RWPE1 (cell line): ENCODE measurements around the gene COX8C.
A peak's percentile ranks its signal among the peaks of the same experiment; 100 is the strongest.

Experiments used
- CTCF ChIA-PET: fragments of 350-600 bp; sonication (Branson Sonifier 250); formaldehyde crosslinking; extraction: SDS; loops from one replicate; lab custom pipeline; 2021; lab: Yijun Ruan, JAX
- POLR2A ChIA-PET: fragments of 400-600 bp; formaldehyde crosslinking; extraction: SDS; loops from one replicate; lab custom pipeline; 2020; ENCODE audit warnings: antibody characterized with exemption; ENCODE audit not compliant: low non-redundant PET; lab: Yijun Ruan, JAX
- DNase-seq: peaks from one replicate; pipeline ENCODE4 v3.0.0; 2012; ENCODE audit warnings: low spot score
- H3K27ac ChIP-seq: fragments of 450-650 bp; 2 replicates; pipeline ENCODE4 v1.5.1; 2017
- CTCF ChIP-seq: fragments of 450-650 bp; conservative IDR thresholded peaks from 2 replicates; pipeline ENCODE4 v1.5.1; 2017; ENCODE audit warnings: low read depth, mild to moderate bottlenecking

The COX8C gene

DNA sequence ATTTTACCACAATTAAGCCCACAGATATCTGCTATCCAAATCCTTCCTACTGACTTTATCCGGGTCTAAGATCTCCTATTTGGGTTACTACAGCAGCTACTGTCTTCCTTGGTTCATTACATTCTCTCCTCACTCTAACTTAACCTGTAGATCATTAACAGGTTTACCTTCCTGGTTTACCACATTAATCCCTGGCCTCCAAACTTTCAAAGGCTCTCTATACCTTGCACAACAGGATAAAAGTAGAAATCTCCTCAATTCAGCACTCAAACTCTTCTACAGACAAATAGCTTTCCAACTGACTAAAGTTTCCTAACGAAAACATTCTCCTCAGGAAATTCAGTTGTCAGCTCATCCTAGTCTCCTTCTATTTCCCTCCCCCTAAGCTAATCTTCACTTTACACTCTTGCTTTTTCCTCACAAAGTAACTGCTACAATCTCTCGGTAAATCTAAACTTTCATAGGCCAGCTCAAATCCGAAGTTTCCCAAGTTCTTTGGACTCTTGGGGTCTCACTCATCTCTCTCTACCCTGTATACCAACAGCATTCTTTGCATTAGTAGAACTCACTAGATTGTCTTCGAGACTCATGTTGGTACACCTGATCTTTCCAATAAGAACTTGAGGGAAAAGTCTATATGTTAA lies 16.9 kb upstream of the COX8C start:
- no peak for TF ChIP-seq CTCF
- H3K27ac ChIP-seq: no peak overlapping the region
- ChIA-PET POLR2A (no interaction called here), CTCF (no interaction called here)
- no peak for DNase-seq

DNA sequence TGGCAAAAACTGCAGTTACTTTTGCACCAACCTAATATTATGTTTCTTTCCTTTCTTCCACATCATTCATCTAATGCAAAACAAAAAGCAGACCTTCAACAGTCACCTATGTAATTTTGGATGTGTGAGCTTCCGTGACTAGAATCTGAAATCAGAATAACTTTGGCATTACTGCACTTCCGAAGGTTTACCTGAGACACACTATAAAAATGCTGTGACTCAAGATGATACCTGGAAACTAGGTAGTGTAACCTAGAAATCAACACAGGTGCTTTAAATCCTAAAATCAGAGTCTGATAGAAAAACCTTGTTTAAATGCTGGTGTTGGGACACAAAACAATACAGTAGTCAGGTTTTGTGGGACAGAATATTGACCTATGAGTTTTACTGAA lies 16.4 kb upstream of the COX8C start:
- POLR2A ChIA-PET: no interaction called here
- peak; percentile 56 for DNase-seq
- no peak overlapping the region for H3K27ac ChIP-seq
- no peak for TF ChIP-seq CTCF
- CTCF ChIA-PET: no interaction called here

GRCh38 chr14:93331002-93331727 lies 15.8 kb upstream of the COX8C start:
- no peak for TF ChIP-seq CTCF
- ChIA-PET CTCF (interaction anchor here (0.6 kb wide), 1 partner anchor 54 kb away, joined by 3 read pairs; no protein-coding TSS in a partner anchor), POLR2A (no interaction called here)
- DNase-seq: no peak
- peak overlapping the region; percentile 86 for H3K27ac ChIP-seq

DNA sequence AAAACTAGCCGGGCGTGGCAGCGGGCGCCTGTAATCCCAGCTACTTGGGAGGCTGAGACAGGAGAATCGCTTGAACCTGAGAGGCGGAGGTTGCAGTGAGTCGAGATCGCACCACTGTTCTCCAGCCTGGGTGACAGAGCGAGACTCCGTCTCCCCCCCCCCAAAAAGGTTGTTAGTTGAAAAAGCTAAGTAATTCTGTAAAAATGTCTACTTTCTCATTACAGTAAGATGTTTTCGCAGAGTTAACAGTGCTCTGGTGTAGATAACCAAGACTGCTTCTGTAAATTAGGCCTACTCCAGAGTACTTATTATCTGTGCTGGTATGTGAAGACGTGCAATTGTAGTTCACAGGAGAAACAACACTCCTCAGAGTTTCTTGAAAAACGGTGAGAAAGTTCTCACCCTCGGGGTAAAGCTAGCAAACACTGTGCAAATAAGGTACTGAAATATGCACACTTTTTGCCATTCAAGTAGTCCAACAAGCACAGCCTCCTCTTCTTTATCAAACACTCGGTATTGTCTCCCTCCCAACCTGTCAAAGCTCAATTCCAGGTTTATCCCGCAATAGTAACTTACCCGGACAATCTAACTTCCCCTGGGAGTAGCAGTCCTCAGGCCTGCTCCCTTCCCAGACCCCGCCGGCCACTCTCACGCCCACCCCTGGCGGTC lies 15.1 kb upstream of the COX8C start:
- CTCF ChIA-PET: no interaction called here
- DNase-seq: no peak
- no peak for TF ChIP-seq CTCF
- peak overlapping the region; percentile 86 for H3K27ac ChIP-seq
- POLR2A ChIA-PET: no interaction called here

- peak overlapping the region; percentile 86 for H3K27ac ChIP-seq
- peak; percentile 36 for DNase-seq
- ChIA-PET POLR2A (no interaction called here), CTCF (no interaction called here)
- TF ChIP-seq CTCF: no peak
These were observed 14.6 kb upstream of the COX8C start for GRCh38 chr14:93332397-93332852.

DNA sequence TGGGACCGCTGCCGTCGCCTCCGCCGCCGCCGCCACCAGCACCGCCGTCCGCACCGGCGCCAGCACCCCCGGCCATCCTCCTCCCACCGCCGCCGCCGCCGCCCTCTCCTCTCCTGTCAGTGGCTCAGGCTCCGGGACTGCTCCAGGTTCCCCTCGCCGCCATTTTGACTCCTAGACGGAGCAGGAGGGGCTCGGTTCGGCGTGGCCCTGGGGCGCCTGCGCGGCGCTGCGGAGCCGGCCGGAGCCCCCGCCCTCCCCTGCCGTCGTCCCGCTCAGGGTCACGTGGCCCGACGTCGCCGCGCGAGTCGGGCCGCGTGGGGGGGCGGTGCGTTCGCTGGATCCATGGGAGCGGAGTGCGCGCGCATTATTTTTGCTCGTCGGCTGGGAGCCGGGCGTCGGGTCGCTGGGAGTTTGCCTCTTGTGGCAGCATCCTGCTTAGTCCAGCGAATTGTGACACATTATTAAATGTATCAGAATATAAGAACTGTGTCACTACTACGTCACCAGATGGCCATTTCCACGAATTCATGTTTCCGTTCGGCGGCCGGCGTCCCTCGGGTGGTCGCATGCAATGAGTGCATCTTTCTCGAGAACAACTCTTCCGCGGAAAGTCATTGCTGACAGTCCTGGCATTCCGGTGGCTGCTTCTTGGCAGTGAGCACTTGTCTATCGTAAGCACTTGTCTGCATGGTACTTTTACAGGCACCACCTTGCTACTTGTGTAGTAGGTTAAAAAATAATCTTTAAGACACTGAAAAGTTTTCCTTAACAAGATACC lies 13.9 kb upstream of the COX8C start, which contains the start of gene BTBD7:
Gene BTBD7, minus strand, starts transcription at position 184 of the 778 bp plus-strand sequence. CDS start 36,985 bp downstream, outside the sequence.
- ChIA-PET CTCF (no interaction called here), POLR2A (no interaction called here)
- DNase-seq: peak; percentile 95
- H3K27ac ChIP-seq: peak within 1 kb of the TSS; percentile 86
- TF ChIP-seq CTCF: peak; percentile 15; the same call in 1 of the 2 replicates
